Fibroblast of lung (primary cell): ENCODE data around the gene TMEM178B.

Source experiments
- EZH2 ChIP-seq: IDR thresholded peaks from 2 replicates; pipeline ENCODE4 v1.5.1; 2012; ENCODE audit warnings: low read length, control low read depth, mild to moderate bottlenecking; ENCODE audit errors: missing control alignments
- TF ChIP-seq, protein P1 (sequence below), 2 donors: IDR thresholded peaks in 1 of 2; conservative IDR thresholded peaks in 1 of 2; 1 replicate in 1 of 2; 2 replicates in 1 of 2; pipeline ENCODE4 v1.5.1; 2011 to 2012; ENCODE audit warnings: low read length in 2 of 2, control low read depth in 1 of 2, inconsistent platforms in 1 of 2, low read depth in 1 of 2, mild to moderate bottlenecking in 1 of 2

GRCh38 chr7:141335164-141335563, 261.3 kb downstream of the TMEM178B start:
- TF ChIP-seq, protein P1, sequence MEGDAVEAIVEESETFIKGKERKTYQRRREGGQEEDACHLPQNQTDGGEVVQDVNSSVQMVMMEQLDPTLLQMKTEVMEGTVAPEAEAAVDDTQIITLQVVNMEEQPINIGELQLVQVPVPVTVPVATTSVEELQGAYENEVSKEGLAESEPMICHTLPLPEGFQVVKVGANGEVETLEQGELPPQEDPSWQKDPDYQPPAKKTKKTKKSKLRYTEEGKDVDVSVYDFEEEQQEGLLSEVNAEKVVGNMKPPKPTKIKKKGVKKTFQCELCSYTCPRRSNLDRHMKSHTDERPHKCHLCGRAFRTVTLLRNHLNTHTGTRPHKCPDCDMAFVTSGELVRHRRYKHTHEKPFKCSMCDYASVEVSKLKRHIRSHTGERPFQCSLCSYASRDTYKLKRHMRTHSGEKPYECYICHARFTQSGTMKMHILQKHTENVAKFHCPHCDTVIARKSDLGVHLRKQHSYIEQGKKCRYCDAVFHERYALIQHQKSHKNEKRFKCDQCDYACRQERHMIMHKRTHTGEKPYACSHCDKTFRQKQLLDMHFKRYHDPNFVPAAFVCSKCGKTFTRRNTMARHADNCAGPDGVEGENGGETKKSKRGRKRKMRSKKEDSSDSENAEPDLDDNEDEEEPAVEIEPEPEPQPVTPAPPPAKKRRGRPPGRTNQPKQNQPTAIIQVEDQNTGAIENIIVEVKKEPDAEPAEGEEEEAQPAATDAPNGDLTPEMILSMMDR (conservative IDR thresholded peaks at IDR 0.05 in 1 of 2, IDR thresholded peaks at IDR 0.05 in 1 of 2; ENCODE audit: low read depth in 1 of 2, low read length in 2 of 2): no peak
- TF ChIP-seq EZH2: no peak
